ENCODE data around the gene NR2F1-AS1.
"Not testable (repeated sequence)": the region's sequence is repeated elsewhere in the genome, so short reads cannot be mapped to it uniquely, and the experiment has no call there.

NR2F1-AS1 gene

GRCh38 chr5:93517828-93518227 lies 63.2 kb downstream of the NR2F1-AS1 start:
- no peak for DNase-seq (ENCODE audit: low read depth)

GRCh38 chr5:93513298-93513697 lies 67.7 kb downstream of the NR2F1-AS1 start:
- DNase-seq (ENCODE audit: low read depth), result no peak

GRCh38 chr5:93512799-93513198 lies 68.2 kb downstream of the NR2F1-AS1 start:
- peak; percentile 83 for DNase-seq (ENCODE audit: low read depth)

- DNase-seq (ENCODE audit: low read depth), result no peak
Observed at GRCh38 chr5:93511445-93511844, 69.6 kb downstream of the NR2F1-AS1 start.

- DNase-seq (ENCODE audit: low read depth), result no peak
Observed at GRCh38 chr5:93510626-93511380, 70.2 kb downstream of the NR2F1-AS1 start.

- not testable (repeated sequence) for DNase-seq (ENCODE audit: low read depth)
Observed at GRCh38 chr5:93505553-93505952, 75.5 kb downstream of the NR2F1-AS1 start.

GRCh38 chr5:93503598-93504067 lies 77.4 kb downstream of the NR2F1-AS1 start:
- peak; percentile 83 for DNase-seq (ENCODE audit: low read depth)

- no peak for DNase-seq (ENCODE audit: low read depth)
Observed at GRCh38 chr5:93497096-93497495, 83.9 kb downstream of the NR2F1-AS1 start.

- DNase-seq (ENCODE audit: low read depth), result no peak
Observed at GRCh38 chr5:93479982-93480509, 101.0 kb downstream of the NR2F1-AS1 start.

- no peak for DNase-seq (ENCODE audit: low read depth)
Observed at GRCh38 chr5:93477816-93478215, 103.2 kb downstream of the NR2F1-AS1 start.

- no peak for DNase-seq (ENCODE audit: low read depth)
Observed at GRCh38 chr5:93476251-93476742, 104.7 kb downstream of the NR2F1-AS1 start.

- no peak for DNase-seq (ENCODE audit: low read depth)
Observed at GRCh38 chr5:93462916-93463315, 118.1 kb downstream of the NR2F1-AS1 start.

- DNase-seq (ENCODE audit: low read depth), result peak; percentile 28
Observed at GRCh38 chr5:93461756-93462155, 119.3 kb downstream of the NR2F1-AS1 start.

GRCh38 chr5:93460286-93460685 lies 120.7 kb downstream of the NR2F1-AS1 start:
- no peak for DNase-seq (ENCODE audit: low read depth)

- DNase-seq (ENCODE audit: low read depth), result not testable (repeated sequence)
Observed at GRCh38 chr5:93456796-93457195, 124.2 kb downstream of the NR2F1-AS1 start.

GRCh38 chr5:93454896-93455295 lies 126.1 kb downstream of the NR2F1-AS1 start:
- no peak for DNase-seq (ENCODE audit: low read depth)

- no peak for DNase-seq (ENCODE audit: low read depth)
Observed at GRCh38 chr5:93452255-93452654, 128.8 kb downstream of the NR2F1-AS1 start.

GRCh38 chr5:93438124-93438523 lies 142.9 kb downstream of the NR2F1-AS1 start:
- DNase-seq (ENCODE audit: low read depth), result no peak

GRCh38 chr5:93436083-93436482 lies 144.9 kb downstream of the NR2F1-AS1 start:
- DNase-seq (ENCODE audit: low read depth), result no peak

- peak; percentile 69 for DNase-seq (ENCODE audit: low read depth)
Observed at GRCh38 chr5:93433422-93433821, 147.6 kb downstream of the NR2F1-AS1 start.

GRCh38 chr5:93431250-93431649 lies 149.8 kb downstream of the NR2F1-AS1 start:
- DNase-seq (ENCODE audit: low read depth), result no peak

- DNase-seq (ENCODE audit: low read depth), result no peak
Observed at GRCh38 chr5:93430673-93431199, 150.3 kb downstream of the NR2F1-AS1 start.

- DNase-seq (ENCODE audit: low read depth), result no peak
Observed at GRCh38 chr5:93430118-93430517, 150.9 kb downstream of the NR2F1-AS1 start.

Data from HS-5 (cell line).